GM18858 (cell line): ENCODE measurements around the gene TIMM50.

ENCODE experiments used
- ATAC-seq: cut with Tn5 transposase; IDR thresholded peaks from one replicate; pipeline ENCODE4 v1.9.1; 2021; ENCODE audit not compliant: unreplicated experiment

TIMM50 gene

DNA sequence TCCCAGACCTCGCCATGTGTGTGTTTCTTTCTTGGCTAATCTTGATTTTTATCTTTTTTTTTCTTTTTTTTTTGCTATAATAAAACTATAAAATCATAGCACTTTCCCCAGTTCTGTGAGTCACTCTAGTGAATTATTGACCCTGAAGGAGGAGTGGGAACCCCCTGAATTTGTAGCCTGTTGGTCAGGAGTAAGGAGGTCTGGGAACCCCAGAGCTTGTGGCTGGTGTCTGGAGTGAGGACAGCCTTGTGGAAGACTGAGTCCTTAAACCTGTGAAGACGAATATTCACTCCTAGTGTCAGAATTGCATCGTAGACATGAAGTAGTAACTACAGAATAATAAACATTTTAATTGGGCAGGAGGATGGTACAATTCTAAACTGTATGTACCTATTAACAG lies 44.6 kb downstream of the TIMM50 start:
- ATAC-seq, result no peak

DNA sequence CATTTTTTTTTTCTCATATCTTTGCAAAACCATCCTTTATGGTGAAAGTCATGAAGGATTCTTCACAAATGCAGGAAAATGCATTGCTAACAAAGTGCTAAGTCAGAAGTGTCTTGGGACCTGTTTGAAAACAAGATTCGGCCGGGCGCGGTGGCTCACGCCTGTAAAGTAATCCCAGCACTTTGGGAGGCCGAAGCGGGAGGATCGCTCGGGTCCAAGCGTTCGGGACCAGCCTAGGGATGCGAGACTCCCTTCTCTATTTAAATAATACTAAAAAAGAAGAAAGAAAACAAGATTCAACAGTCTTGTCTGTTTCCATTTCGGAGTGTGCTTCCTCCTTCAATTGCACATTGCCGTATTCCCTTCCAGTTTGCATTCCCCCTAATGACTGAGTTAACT lies 51.2 kb downstream of the TIMM50 start:
- ATAC-seq, result no peak

DNA sequence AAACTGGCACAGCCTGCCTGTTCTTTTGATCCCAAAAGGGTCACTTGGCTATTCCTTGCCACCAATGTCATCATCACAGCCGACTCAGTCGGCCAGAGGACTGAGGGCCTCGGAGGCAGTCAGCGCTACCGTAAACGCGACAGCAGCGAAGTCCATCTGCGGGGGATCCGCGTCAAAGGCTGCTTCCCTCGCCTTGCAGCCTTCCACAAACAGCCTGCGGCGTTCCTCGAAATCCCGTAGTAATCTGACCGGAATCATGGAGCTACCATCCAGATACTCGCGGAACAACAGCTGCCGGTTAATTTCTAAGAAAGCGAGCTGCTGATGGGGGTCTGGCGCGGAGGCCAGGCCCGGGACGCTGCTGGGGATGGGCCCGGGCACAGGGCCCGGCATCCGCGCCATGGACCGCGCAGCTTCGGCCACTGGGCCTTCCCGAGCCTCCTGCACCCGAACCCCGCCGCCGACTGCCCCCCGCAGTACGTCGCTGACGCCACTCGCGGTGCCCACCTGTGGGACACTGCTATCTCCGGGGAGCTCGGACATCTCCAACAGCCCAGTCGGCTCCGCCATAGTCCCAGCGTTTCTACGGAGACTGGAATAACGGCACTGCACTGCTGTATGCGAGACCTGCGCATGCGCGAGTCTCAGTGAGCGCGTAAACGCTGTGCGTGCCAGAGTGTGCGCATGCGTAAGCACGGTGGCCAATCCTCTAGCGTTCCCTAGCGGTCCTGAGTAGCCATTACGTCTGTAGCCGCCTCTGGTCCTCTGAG lies 51.8 kb downstream of the TIMM50 start, which contains the start of gene EID2B:
Gene EID2B (minus strand): TSS at position 620 of the 770 bp plus-strand sequence. CDS start 50 bp downstream, at position 570.
- peak; percentile 73 for ATAC-seq

DNA sequence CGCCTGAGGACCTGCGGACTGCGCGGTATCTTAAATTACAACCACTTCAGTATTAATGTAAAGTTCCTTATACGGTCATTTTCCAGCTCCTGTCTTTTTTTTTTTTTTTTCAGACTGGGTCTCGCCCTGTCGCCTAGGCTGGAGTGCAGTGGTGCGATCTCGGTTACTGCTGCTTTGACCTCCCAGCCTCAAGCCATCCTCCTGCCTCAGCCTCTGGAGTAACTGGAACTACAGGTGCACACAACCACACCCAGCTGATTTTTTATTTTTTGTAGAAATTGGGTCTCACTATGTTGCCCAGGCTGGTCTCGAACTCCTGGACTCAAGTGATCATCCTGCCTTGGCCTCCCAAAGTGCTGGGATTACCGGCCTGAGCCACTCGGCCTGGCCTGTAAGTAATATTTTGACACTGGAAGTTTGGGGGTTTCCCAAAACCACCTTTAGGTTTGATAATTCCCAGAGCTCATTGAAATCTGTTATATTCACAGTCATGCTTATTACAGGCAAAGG lies 52.4 kb downstream of the TIMM50 start:
- no peak for ATAC-seq

DNA sequence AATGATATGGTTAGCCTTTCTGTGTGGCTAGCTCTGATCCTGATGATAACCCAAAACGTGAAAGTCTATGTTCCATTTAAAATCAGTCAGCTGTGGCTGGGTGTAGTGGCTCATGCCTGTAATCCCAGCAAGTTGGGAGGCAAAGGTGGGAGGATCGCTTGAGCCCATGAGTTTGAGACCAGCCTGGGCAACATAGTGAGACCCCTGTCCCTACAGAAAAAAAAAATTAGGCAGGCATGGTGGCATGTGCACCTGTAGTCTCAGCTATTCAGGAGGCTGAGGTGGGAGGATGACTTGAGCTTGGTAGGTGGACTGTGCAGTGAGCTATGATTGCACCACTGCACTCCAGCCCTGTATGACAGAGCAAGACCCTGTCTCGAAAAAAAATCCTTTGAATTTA lies 53.2 kb downstream of the TIMM50 start:
- ATAC-seq, result no peak

DNA sequence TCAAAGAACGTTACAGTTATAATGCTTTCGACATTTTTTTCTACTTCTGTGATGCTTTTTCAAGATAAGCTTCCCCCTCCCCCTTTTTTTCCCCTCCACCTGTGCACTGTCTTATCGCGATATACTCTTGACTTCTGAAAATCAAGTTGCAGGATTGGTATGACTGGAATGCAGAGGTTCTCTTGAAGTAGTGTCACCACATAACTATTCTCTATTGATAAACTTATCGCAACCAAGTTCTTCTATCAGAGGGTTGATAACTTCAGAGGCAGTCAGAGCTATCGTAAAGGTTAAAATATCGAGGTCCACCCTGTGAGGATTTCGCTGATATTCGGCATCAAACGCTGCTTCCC lies 58.5 kb downstream of the TIMM50 start:
- no peak for ATAC-seq

DNA sequence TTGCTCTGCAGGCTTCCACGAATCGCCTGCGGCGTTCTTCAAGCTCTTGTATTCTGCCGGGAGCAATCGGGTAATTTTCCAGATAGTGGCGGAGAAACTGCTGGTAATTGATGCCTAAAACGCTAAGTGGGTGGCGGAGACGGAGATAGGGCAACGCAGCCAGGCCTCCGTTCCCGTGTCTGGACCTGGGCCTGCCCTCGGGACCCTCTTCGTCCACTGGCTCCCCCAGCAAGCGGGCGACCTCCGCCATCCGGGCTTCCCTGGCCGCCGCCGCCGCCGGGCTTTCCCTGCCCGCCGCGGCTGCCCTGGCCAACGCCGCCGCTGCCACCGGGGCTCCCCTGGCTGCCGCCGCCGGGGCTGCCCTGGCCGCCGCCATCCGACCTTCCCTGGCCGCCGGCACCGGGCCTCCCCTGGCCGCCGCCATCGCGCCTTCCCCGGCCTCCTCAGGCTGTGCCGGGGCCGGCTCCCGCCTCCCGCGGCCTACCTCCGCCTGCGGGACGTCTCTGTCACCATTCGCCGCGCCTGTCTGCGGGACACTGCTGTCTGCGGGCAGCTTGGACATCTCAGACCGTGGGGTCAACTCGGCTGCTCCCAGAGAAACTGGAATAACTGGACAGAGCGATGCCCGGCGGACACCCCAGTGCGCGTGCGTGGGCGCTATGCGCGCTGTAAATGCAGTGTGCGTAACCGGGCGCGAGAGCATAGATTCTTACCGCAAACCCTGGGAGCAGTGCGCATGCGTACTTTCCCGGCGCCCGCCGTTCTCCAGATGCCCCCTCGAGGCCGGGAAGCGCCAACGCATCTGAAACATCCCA lies 59.1 kb downstream of the TIMM50 start, which contains the start of gene EID2:
Gene EID2 (minus strand): TSS at position 644 of the 815 bp plus-strand sequence. CDS start 82 bp downstream, at position 562.
- ATAC-seq, result peak; percentile 70

DNA sequence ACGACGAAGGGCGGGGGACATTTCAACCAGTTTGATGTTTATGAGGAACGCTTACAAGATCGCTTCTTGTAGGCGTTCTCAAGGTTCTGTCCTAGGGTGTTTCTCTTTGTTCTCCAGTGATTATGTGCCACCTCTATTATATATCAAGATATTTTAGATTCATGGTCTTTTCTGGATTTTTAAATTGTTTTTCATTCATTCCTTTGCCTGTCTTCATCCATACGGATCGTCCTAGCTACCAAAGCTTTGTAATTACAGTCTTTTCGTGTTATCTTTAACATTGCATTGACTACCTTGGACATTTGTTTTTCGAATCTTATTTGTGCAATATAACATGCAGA lies 59.7 kb downstream of the TIMM50 start:
- no peak for ATAC-seq
